Smooth muscle cell of the brain vasculature (primary cell): Measurements from ENCODE around the gene AGO1.
"Not testable (repeated sequence)": the region's sequence is repeated elsewhere in the genome, so short reads cannot be mapped to it uniquely, and the experiment has no call there.

ENCODE experiments used
- DNase-seq: peaks from one replicate; pipeline ENCODE4 v3.0.0-alpha.2; 2012; ENCODE audit warnings: low read depth, low spot score

AGO1 gene

DNA sequence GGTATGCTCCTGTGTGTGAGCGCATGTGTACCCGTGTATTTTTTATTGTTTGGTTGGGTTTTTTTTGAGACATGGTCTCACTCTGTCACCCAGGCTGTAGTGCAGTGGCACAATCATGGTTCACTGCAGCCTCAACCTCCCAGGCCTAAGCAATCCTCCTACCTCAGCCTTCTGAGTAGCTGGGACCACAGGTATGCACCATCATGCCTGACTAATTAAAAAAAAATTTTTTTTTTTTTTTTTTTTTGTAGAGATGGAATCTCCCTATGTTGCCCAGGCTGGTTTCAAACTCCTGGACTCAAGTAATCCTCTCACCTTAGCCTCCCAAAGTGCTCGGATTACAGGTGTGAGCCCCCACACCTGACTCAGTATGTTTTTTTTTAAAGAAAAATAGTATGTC lies 89.6 kb downstream of the AGO1 start:
- not testable (repeated sequence) for DNase-seq

DNA sequence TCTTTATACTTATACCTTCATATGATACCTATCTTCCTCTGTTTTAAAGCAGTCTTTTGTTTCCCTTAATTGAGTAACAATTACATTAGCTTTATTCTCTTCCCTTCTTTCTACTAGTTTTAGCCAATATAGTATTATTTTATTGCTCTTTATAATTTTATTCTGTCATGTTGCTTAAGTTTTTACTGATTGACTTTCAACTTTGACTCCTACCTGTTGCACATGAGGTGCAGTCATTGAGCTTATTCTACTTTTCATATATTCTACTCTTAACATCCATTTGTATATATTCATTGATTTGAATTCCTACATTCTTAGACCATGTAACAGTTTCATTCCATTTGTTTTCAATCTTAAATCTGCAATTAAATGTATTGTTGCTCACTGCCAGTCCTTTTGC lies 97.1 kb downstream of the AGO1 start:
- no peak for DNase-seq
